ENCODE measurements around the gene PDE3A. TPM values are rescaled to one million over a fixed set of nuclear protein-coding genes. Genes with fewer than 3 reads are reported as not detected.

Gene PDE3A
- total RNA-seq, 1 experiment from 2014 or later, result 0.10 TPM

- in situ Hi-C loops (cut with HindIII; ENCODE audit: low pct_unique_long_range_greater_than_20kb, low sequenced_read_pairs), result no loop called here
- no peak for DNase-seq (ENCODE audit: low read depth)
Observed at GRCh38 chr12:20657496-20657895, 289.2 kb downstream of the PDE3A start.

- DNase-seq (ENCODE audit: low read depth), result no peak
- in situ Hi-C loops (cut with HindIII; ENCODE audit: low pct_unique_long_range_greater_than_20kb, low sequenced_read_pairs), result no loop called here
Observed at GRCh38 chr12:20681334-20681733, 313.0 kb downstream of the PDE3A start.

GRCh38 chr12:20695232-20695631 is 326.9 kb downstream of the PDE3A start, which contains the start of gene SLCO1C1:
TSS of gene SLCO1C1 (plus strand) at chr12:20695332. CDS start at chr12:20699577, 4,245 bp downstream.
- in situ Hi-C loops (cut with HindIII; ENCODE audit: low pct_unique_long_range_greater_than_20kb, low sequenced_read_pairs), result no loop called here

GRCh38 chr12:20696181-20696905 is 328.0 kb downstream of the PDE3A start:
- no peak for DNase-seq (ENCODE audit: low read depth)
- in situ Hi-C loops (cut with HindIII; ENCODE audit: low pct_unique_long_range_greater_than_20kb, low sequenced_read_pairs), result no loop called here

More at GRCh38 chr12:20695232-20695631, 326.9 kb downstream of the PDE3A start, which contains the start of gene SLCO1C1:
- DNase-seq (ENCODE audit: low read depth), result no peak

- in situ Hi-C loops (cut with HindIII; ENCODE audit: low pct_unique_long_range_greater_than_20kb, low sequenced_read_pairs), result no loop called here
- DNase-seq (ENCODE audit: low read depth), result no peak
Observed at GRCh38 chr12:20701106-20701505, 332.8 kb downstream of the PDE3A start.

- DNase-seq (ENCODE audit: low read depth), result no peak
- in situ Hi-C loops (cut with HindIII; ENCODE audit: low pct_unique_long_range_greater_than_20kb, low sequenced_read_pairs), result no loop called here
Observed at GRCh38 chr12:20704860-20705259, 336.5 kb downstream of the PDE3A start.

GRCh38 chr12:20711846-20712245 is 343.5 kb downstream of the PDE3A start:
- in situ Hi-C loops (cut with HindIII; ENCODE audit: low pct_unique_long_range_greater_than_20kb, low sequenced_read_pairs), result no loop called here
- DNase-seq (ENCODE audit: low read depth), result no peak

GRCh38 chr12:20716037-20716436 is 347.7 kb downstream of the PDE3A start:
- in situ Hi-C loops (cut with HindIII; ENCODE audit: low pct_unique_long_range_greater_than_20kb, low sequenced_read_pairs), result no loop called here
- no peak for DNase-seq (ENCODE audit: low read depth)

GRCh38 chr12:20716985-20717384 is 348.6 kb downstream of the PDE3A start:
- DNase-seq (ENCODE audit: low read depth), result no peak
- in situ Hi-C loops (cut with HindIII; ENCODE audit: low pct_unique_long_range_greater_than_20kb, low sequenced_read_pairs), result no loop called here

- in situ Hi-C loops (cut with HindIII; ENCODE audit: low pct_unique_long_range_greater_than_20kb, low sequenced_read_pairs), result no loop called here
- DNase-seq (ENCODE audit: low read depth), result no peak
Observed at GRCh38 chr12:20718294-20718693, 350.0 kb downstream of the PDE3A start.

GRCh38 chr12:20722142-20722541 is 353.8 kb downstream of the PDE3A start:
- in situ Hi-C loops (cut with HindIII; ENCODE audit: low pct_unique_long_range_greater_than_20kb, low sequenced_read_pairs), result no loop called here
- DNase-seq (ENCODE audit: low read depth), result no peak

- no peak for DNase-seq (ENCODE audit: low read depth)
Observed at GRCh38 chr12:20731274-20731673, 362.9 kb downstream of the PDE3A start.

More at GRCh38 chr12:20731274-20731673, 362.9 kb downstream of the PDE3A start:
- in situ Hi-C loops (cut with HindIII; ENCODE audit: low pct_unique_long_range_greater_than_20kb, low sequenced_read_pairs), result no loop called here
